K562 (cell line): ENCODE results near the gene GIGYF2. TPM values are rescaled to one million over a fixed set of nuclear protein-coding genes. Genes with fewer than 3 reads are reported as not detected.
A peak's percentile ranks its signal among the peaks of the same experiment; 100 is the strongest.

Experiments
- ATAC-seq: fragments of 200-7000 bp; cut with Tn5 transposase; 3 replicates; pipeline ENCODE4 v1.9.1; 2020; ENCODE audit warnings: moderate library complexity
- BruUV-seq: library from RNA; stranded (reverse); fragments of 400-500 nt; replicated peaks from 2 replicates; lab custom pipeline; 2021; lab: Mats Ljungman, UMichigan
- CTCF ChIA-PET: fragments of 300-600 bp; formaldehyde crosslinking; extraction: SDS; loops from one replicate; lab custom pipeline; 2021; ENCODE audit warnings: low intra/inter-chr PET ratio; lab: Yijun Ruan, JAX
- POLR2A ChIA-PET: fragments of 300-600, 350-650 bp; sonication (Branson Sonifier 250); formaldehyde crosslinking; extraction: SDS; loops from one replicate; lab custom pipeline; 2021; ENCODE audit warnings: antibody characterized with exemption, inconsistent platforms; lab: Yijun Ruan, JAX
- DNase-seq, 4 experiments: peaks; one replicate each; pipeline versions ENCODE4 v3.0.0 to v3.0.0-alpha.2; 2011 to 2018; ENCODE audit warnings: low spot score in 3 of 4, mixed read lengths in 3 of 4; ENCODE audit errors: extremely low read depth in 1 of 4
- FAIRE-seq: peaks from 2 replicates; lab custom pipeline; 2011; peaks lifted over from hg19 to GRCh38; lab: Jason Lieb, UNC
- H2AFZ ChIP-seq: 2 replicates; pipeline ENCODE4 v1.6.0; 2011; ENCODE audit warnings: low read depth, low read length, control low read depth, inconsistent platforms
- H3K27ac ChIP-seq: fragments of 200-600 bp; 3 replicates; pipeline ENCODE4 v1.8.0; 2011; ENCODE audit warnings: low read depth, mild to moderate bottlenecking, control low read depth, inconsistent platforms, low read length, moderate library complexity, mixed read lengths; ENCODE audit errors: extremely low read depth
- H3K27me3 ChIP-seq, 2 experiments: fragments of 300-600 bp in 1 of 2; 2 replicates in 1 of 2; 3 replicates in 1 of 2; pipeline versions ENCODE4 v1.6.0 to v1.8.0; 2011; ENCODE audit warnings: inconsistent platforms in 2 of 2, low read length in 2 of 2, mild to moderate bottlenecking in 1 of 2, mixed read lengths in 1 of 2, moderate library complexity in 1 of 2; ENCODE audit not compliant: control insufficient read depth in 2 of 2, insufficient read depth in 2 of 2
- H3K36me3 ChIP-seq: fragments of 300-600 bp; 3 replicates; pipeline ENCODE4 v1.8.0; 2011; ENCODE audit warnings: mild to moderate bottlenecking, low read length, inconsistent platforms; ENCODE audit not compliant: control insufficient read depth, insufficient read depth
- H3K4me1 ChIP-seq, 2 experiments: fragments of 200-600 bp in 1 of 2; replicated peaks in 1 of 2; 2 replicates in 1 of 2; 3 replicates in 1 of 2; pipeline versions ENCODE4 v1.5.1 to v1.8.0; 2011; ENCODE audit warnings: inconsistent platforms in 2 of 2, low read length in 2 of 2, mild to moderate bottlenecking in 1 of 2, mixed read lengths in 1 of 2, moderate library complexity in 1 of 2; ENCODE audit not compliant: control insufficient read depth in 2 of 2, insufficient read depth in 2 of 2
- H3K4me2 ChIP-seq: 2 replicates; pipeline ENCODE4 v1.6.1; 2011; ENCODE audit warnings: low read length, control low read depth, inconsistent platforms, mixed read lengths; ENCODE audit not compliant: insufficient read depth
- H3K4me3 ChIP-seq: fragments of 200-600 bp; sonication (generic), shearing (Covaris generic); 2 replicates; pipeline ENCODE4 v1.5.1; 2016; ENCODE audit warnings: control low read depth, inconsistent platforms
- H3K79me2 ChIP-seq: fragments of 200-600 bp; 3 replicates; pipeline ENCODE4 v1.8.0; 2011; ENCODE audit warnings: low read length, inconsistent platforms; ENCODE audit not compliant: control insufficient read depth, insufficient read depth
- H3K9ac ChIP-seq, 2 experiments: 2 replicates each; pipeline versions ENCODE4 v1.6.0 to v1.6.1; 2011; ENCODE audit warnings: low read depth in 2 of 2, low read length in 2 of 2, control low read depth in 1 of 2, inconsistent platforms in 1 of 2, mild to moderate bottlenecking in 1 of 2, mixed read lengths in 1 of 2; ENCODE audit not compliant: insufficient read depth in 1 of 2
- H3K9me1 ChIP-seq: one replicate; pipeline ENCODE4 v1.6.0; 2011; ENCODE audit warnings: inconsistent platforms, mild to moderate bottlenecking, low read length, moderate library complexity; ENCODE audit not compliant: control insufficient read depth, insufficient read depth
- H3K9me3 ChIP-seq: replicated peaks from 2 replicates; pipeline ENCODE4 v1.5.1; 2011; ENCODE audit warnings: low read depth, low read length, inconsistent platforms; ENCODE audit not compliant: control insufficient read depth, insufficient read depth
- H4K20me1 ChIP-seq: replicated peaks from 2 replicates; pipeline ENCODE4 v1.6.1; 2011; ENCODE audit warnings: low read length, inconsistent platforms, mixed read lengths; ENCODE audit not compliant: control insufficient read depth, insufficient read depth
- CEBPG ChIP-seq, 3 experiments: fragments of 200-800 bp in 1 of 3; sonication (Bioruptor generic) in 1 of 3; sonication (generic) in 1 of 3; formaldehyde crosslinking in 1 of 3; IDR thresholded peaks in 2 of 3; conservative IDR thresholded peaks in 1 of 3; 2 replicates each; pipeline versions ENCODE4 v1.6.1 to v1.8.0; 2016 to 2022; ENCODE audit warnings: missing compliant biosample characterization in 2 of 3, missing genetic modification characterization in 2 of 3, mild to moderate bottlenecking in 1 of 3, missing genetic modification reagents in 1 of 3
- NR3C1 ChIP-seq: sonication (generic); formaldehyde crosslinking; IDR thresholded peaks from 2 replicates; pipeline ENCODE4 v1.8.1; 2022; ENCODE audit warnings: missing genetic modification reagents
- RBM34 ChIP-seq: fragments of 200-400 bp; formaldehyde crosslinking; IDR thresholded peaks from 2 replicates; pipeline ENCODE4 v1.6.1; 2018; ENCODE audit warnings: low read length, borderline replicate concordance; ENCODE audit not compliant: insufficient read depth
- U2AF2 ChIP-seq: fragments of 200-400 bp; formaldehyde crosslinking; optimal IDR thresholded peaks from 2 replicates; pipeline ENCODE3; 2017; ENCODE audit warnings: low read depth, mild to moderate bottlenecking, low read length
- ZNF75A ChIP-seq: fragments of 450-650 bp; formaldehyde crosslinking; IDR thresholded peaks from 2 replicates; pipeline ENCODE4 v1.4.0; 2020; ENCODE audit warnings: mild to moderate bottlenecking
- ZNF766 ChIP-seq: fragments of 200-800 bp; sonication (Bioruptor generic); conservative IDR thresholded peaks from 2 replicates; pipeline ENCODE4 v1.6.1; 2016; ENCODE audit warnings: missing genetic modification characterization, missing compliant biosample characterization
- WGBS: fragments of 100-300 bp; shearing (Covaris generic); methylation state at CpG from one replicate; pipeline ENCODE4 v1.1.6; 2016; ENCODE audit warnings: low coverage, mixed read lengths; ENCODE audit not compliant: insufficient coverage; ENCODE audit errors: missing lambda C conversion rate; 5-methylcytosine and 5-hydroxymethylcytosine counted together
- in situ Hi-C: fragments of 300-500 bp; cut with MboI; formaldehyde crosslinking; loops from 4 replicates; pipeline ENCODE4 v1.15.0; 2018; ENCODE audit warnings: inconsistent platforms, mixed read lengths
- intact Hi-C: fragments of 100-400 bp; cut with micrococcal nuclease; formaldehyde crosslinking; loops from 2 replicates; pipeline ENCODE4 v1.14.2; 2022
- polyA plus RNA-seq, 8 experiments: library from polyadenylated mRNA; depleted of rRNA in 4 of 8; stranded (reverse) in 5 of 8; unstranded in 3 of 8; fragments of >200 nt; fragmentation: Nextera tagmentation in 2 of 8; fragmentation: Illumina TruSeq in 1 of 8; extraction: Ambion mirVana in 2 of 8; extraction: Trizol in 1 of 8; gene quantifications; 2 replicates each; pipeline versions ENCODE4 v1.2.1 to v1.2.3, GENCODE V29; 2011 to 2014; ENCODE audit warnings: inconsistent platforms in 1 of 8, missing spikeins in 1 of 8
- total RNA-seq, 7 experiments: library from RNA; depleted of rRNA in 6 of 7; stranded (reverse); fragments of >200 nt in 6 of 7; fragmentation: Illumina TruSeq in 2 of 7; extraction: Trizol in 2 of 7; gene quantifications; 2 replicates each; pipeline versions ENCODE4 v1.2.1 to v1.2.3, GENCODE V29; 2011 to 2021; ENCODE audit warnings: low replicate concordance in 1 of 7

GIGYF2 gene
- total and polyA plus RNA-seq, 9 of the 15 experiments (the other 6 are each of a cell fraction or from before 2014, with no cell fraction given): 12.7 to 52.7 (median 34.9) TPM

DNA sequence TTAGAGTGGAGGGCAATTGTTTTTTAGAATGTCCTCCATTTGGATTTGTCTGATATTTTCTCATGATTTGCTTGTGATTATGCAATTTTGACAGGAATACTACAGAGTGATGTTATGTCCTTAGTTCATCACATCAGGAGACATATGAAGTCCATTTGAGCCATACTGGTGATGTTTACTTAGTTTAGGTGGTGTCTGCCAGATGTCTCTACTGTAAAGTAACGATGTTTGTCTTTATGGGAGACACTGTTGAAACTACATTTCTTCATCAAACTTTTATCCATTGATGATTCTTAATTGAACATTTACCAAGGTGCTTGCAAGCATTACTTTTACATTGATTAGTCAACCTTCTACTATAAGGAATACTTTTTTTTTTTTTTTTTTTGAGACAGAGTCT, 168.0 kb downstream of the GIGYF2 start:
- Histone ChIP-seq H3K79me2 (no peaks in the 10 kb centered on the region), H3K36me3 (peaks cover 3% of the 10 kb centered on the region; the same call in 1 of the 3 replicates), H2AFZ (no peak overlapping the region), H3K4me3 (no peak overlapping the region), H3K4me2 (no peak overlapping the region), H3K9me1 (no peaks in the 10 kb centered on the region), H3K9me3 (no peaks in the 10 kb centered on the region), H3K9ac (no peak overlapping the region), H3K4me1 (no peaks in the 10 kb centered on the region), H3K27ac (no peak overlapping the region), H3K27me3 (no peaks in the 10 kb centered on the region), H4K20me1 (no peaks in the 10 kb centered on the region)
- DNase-seq (no peak), ATAC-seq (no peak), FAIRE-seq (no peak)
- ChIA-PET POLR2A (no interaction called here), CTCF (no interaction called here)
- WGBS: 91% methylated on average over 1 of the region's 1 CpG
- TF ChIP-seq U2AF2 (no peak), CEBPG (CRISPR knock-in tag; IDR thresholded peaks at IDR 0.05) (no peak), CEBPG (tag; conservative IDR thresholded peaks at IDR 0.05 in 1 of 2, IDR thresholded peaks at IDR 0.05 in 1 of 2) (peak in 1 of 2 experiments; percentile 40; a peak in 1 of 4 replicates)
- in situ Hi-C loops (no loop called here), intact Hi-C loops (no loop called here)
- no TSS peak for BruUV-seq

DNA sequence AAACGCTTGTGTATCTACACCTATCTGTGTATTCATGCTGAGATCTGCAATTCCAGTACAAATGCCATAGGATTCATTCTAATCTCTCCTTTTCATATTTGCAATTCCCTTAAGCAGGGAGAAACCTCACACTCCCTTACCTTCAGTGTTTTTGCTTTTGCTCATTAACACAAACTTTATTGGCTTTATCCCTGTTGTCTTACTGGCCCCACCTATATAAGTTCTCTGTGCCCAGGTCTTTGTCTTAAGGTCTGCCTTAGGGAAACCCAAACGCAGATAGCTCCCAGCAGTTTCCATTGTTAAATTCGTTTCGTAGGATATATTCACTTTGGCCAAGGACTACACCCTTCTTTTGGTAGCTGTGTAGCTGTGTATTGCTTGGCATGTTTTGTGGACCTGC, 169.0 kb downstream of the GIGYF2 start:
- Histone ChIP-seq H3K9me3 (no peaks in the 10 kb centered on the region), H3K4me2 (no peak overlapping the region), H3K79me2 (no peaks in the 10 kb centered on the region), H4K20me1 (no peaks in the 10 kb centered on the region), H3K27ac (no peak overlapping the region), H3K27me3 (no peaks in the 10 kb centered on the region), H3K9ac (no peak overlapping the region), H3K9me1 (no peaks in the 10 kb centered on the region), H3K4me3 (no peak overlapping the region), H3K4me1 (no peaks in the 10 kb centered on the region), H3K36me3 (0 out of 3 replicates have a peak, but pooled peaks cover 1% of the 10 kb centered on the region), H2AFZ (no peak overlapping the region)
- no TSS peak for BruUV-seq
- in situ Hi-C loops: no loop called here
- DNase-seq: no peak
- TF ChIP-seq ZNF75A (CRISPR knock-in tag) (no peak), ZNF766 (CRISPR knock-in tag) (no peak), NR3C1 (CRISPR knock-in tag) (no peak), RBM34 (no peak)
- WGBS: 52% methylated on average over 4 of the region's 4 CpGs
- no peak for ATAC-seq
- ChIA-PET CTCF (no interaction called here), POLR2A (no interaction called here)
- intact Hi-C loops: no loop called here
- no peak for FAIRE-seq
